NCI-H1694 treated with DMSO at 0.1 percent for 48 hours (cell line): Measurements from ENCODE around the gene IGF1.
"Not testable (repeated sequence)": the region's sequence is repeated elsewhere in the genome, so short reads cannot be mapped to it uniquely, and the experiment has no call there.

Experiments used
- DNase-seq: peaks from one replicate; lab custom pipeline; 2025; lab: John Stamatoyannopoulos, UW

IGF1 gene

DNA sequence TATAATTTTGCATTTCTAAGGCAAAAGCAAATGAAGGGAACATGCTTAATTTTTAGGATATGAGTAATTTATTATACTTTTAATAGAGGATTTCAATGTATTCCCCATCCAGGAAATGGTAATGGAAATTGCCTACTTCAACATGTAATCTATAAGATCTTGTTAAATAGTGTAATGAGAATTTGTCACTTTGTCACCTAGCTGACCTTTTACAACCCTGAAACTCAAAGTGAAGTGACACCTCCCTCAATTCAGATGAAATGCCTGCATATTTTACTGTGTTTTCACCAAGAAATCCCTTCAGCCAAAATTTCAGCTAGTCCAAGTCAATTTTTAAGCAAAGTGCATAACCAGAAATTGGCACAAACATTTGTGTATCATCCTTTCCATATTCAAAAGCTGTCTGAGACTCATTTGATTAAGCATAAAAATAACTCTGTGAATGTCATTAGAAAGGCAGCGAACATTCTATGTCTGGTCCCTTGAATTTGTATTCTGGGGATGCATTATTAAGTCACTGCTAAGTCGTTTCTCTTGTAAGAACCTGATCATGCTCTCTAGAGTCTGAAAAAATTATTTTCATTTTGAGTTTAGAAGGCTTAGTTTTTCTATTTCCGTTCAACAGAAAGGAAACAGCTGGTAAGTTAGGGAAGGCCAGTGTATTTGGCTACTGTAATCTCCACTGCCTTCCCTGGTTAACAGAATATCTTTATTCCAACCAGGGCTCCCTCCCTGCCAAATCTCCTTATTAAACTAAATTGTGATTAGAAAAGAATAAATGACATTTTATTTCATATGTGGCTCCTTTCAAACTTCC lies 100.8 kb downstream of the IGF1 start:
- no peak for DNase-seq

DNA sequence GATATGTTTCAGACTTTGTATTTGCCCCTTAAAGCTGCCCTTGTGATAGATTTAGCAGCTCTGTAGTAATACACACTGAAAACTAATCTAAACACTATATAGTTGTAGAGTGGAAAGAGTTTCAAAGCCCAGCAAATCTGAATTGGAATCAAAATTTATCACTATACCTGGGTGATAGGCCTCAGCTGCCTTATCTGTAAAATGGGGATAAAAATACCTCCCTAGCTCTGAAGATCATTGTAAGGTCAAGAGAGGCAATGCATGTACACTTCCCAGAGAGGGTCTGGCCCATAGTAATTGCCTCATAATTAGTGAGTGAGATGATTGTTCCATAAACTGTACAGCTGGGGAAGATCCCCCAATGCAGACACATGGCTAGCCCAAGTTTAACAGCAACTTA lies 103.6 kb downstream of the IGF1 start:
- DNase-seq, result no peak

DNA sequence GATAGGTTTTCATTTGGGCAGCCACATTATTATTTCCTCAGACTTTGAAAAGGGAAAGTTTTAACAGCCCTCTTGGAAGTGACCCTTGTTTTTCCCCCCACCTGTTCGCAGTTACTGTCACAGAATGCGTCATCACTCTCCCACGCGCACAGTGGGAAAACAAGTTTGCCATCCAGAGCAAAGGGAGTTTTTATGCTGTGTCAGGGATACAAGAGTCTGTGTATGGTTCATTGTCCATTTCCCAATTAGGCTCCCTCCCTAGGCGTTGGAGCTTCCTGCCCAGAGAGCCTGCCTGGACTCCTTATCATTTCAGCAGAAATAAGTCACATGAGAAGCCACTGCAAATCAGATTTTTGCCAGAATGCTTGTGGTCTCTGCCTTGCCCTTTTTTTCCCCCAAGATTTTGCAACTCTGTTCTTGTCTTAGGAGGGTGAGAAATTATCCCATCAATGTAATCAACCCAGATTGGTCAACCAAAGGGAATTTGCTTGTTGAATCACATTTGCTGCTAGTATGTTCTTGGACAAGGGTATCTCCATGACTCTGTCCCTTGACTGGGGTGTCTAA lies 104.1 kb downstream of the IGF1 start:
- no peak for DNase-seq

GRCh38 chr12:102374190-102374589 lies 106.2 kb downstream of the IGF1 start:
- no peak for DNase-seq

DNA sequence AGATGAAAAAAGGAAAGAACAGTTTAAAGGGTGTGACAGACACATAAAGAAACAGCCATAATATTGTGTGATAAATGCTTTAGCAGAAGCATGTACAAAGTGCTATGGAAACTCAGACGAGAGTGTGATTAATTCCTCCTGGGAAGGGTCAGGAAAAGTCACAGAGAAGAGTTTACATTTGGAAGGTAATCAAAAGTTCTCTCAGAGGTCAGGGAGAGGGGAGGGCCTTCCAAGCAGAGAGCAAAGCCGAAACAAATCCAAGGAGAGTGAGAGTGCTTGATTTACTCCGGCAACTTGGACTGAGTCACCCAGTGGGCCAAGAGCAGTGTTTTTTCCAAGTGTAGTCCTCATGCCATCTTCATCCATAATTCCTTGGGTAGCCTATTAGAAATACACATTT lies 108.3 kb downstream of the IGF1 start:
- DNase-seq, result no peak

DNA sequence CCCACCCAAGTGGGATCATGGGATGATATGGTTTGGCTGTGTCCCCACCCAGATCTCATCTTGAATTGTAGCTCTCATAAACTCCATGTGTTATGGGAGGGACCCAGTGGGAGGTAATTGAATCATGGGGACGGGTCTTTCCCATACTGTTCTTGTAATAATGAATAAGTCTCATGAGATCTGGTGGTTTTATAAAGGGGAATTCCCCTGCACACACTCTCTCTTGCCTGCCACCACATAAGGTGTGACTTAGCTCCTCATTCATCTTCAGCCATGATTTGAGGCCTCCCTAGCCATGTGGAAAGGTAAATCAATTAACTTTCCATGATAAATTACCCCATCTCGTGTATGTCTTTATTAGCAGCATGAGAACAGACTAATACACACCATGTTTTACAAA lies 109.2 kb downstream of the IGF1 start:
- DNase-seq, result no peak

DNA sequence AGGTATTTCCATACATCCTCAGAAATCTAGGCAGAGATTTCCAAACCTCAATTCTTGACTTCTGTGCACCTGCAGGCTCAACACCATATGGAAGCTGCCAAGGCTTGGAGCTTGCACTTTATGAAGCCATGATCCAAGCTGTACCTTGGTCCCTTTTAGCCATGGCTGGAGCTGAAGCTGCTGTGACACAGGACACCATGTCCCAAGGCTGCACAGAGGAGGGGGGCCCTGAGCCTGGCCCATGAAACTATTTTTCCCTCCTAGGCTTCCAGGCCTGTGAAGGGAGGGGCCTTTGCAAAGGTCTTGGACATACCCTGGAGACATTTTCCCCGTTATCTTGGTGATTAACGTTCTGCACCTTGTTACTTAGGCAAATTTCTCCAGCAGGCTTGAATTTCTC lies 110.5 kb downstream of the IGF1 start:
- DNase-seq, result no peak

DNA sequence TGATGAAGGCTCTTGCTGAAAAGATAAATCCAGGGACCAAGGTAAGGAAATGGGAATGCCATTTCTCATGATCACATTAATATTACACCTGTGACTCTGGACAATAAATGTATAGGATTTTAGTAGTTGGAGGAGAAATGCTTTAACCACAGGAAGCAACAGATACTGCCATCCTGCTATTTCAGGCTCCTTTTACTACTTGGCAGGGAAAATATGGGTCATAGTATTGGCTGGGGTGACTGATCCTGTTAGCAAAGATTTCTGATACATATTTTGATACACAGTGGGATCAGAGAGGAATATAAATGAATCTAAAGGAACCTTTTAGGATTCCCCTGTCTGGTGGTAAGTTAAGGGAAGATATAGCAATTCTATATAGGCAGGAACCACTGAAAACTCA lies 115.0 kb downstream of the IGF1 start:
- DNase-seq, result no peak

DNA sequence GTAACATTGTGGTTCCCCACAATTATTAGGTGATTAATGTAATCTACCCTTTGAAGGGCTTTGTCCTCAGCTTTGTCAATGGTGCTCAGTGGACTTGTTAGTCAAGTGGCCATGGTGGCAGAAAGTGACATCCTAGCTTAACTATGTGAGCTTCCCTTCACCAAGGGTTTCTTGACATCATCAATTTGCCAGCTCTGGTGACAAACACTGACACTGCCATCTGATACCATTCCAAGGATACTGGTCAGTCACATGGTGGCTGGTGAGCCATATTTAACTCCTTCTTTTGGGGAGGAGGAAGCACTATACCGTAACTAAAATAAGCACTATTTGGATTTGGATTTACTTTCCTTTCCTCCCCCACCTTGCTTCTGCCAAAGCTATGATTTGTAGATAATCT lies 115.7 kb downstream of the IGF1 start:
- no peak for DNase-seq

DNA sequence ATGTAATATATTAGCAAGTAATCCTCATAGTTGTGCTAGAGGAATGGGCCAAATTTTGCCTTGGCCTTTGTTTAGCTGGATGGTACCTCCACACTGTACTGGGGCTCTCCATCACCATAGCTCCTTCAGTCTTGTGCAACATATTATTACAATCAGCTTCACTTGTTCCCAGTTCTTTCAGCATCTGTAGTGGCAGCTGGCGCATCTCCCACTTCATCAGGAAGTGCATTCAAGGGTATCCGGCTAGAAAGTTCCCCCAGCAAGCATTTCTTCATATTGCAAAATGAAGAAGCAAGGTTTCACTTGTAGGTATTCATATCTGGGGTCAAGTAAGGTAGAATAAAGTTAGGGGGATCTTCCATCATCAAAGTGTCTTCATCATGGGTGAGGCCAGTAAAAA lies 123.7 kb downstream of the IGF1 start:
- no peak for DNase-seq

DNA sequence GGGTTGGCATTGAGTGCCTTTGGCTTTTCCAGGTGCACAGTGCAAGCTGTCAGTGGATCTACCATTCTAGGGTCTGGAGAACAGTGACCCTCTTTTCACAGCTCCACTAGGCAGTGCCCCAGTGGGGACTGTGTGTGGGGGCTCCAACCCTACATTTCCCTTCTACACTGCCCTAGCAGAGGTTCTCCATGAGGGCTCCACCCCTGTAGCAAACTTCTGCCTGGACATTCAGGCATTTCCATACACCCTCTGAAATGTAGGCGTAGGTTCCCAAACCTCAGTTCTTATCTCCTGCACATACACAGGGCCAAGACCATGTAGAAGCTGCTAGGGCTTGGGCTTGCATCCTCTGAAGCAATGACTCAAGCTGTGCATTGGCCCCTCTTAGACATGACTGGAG lies 126.1 kb downstream of the IGF1 start:
- not testable (repeated sequence) for DNase-seq

DNA sequence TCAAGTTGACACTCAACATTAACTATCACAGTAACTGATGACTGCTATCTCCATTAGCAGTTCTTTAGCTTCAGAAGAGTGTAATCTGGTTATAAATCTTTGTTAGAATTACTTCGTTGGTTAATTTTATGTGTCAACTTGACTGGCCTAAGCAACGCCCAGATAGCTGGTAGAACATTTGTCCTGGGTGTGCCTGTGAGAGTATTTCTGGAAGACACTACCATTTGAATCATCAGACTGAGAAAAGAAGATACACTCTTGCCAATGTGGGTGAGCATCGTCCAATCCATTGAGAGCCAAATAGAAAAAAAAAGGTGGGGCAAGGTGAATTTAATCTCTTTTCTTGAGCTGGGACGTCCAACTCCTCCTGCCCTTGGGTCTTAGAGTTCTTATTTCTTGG lies 129.0 kb downstream of the IGF1 start:
- DNase-seq, result no peak

DNA sequence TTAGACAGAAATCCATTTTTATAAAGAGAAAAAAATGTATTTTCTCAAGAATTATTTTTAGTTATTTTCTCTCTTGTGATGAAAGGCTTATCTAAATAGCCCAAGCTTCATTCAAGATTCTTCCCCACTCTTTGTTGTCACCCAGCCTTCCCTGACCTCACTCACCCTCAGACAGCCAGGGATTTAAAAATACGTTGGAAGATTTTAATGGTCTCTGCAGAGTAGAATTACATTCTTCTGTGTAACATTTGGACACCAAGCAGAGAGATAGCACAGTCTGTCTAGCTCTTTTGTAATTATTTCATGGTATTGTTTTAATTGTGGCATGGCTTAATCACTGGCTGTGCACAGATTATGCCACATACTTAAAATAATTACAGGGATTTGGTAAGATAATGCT lies 130.3 kb downstream of the IGF1 start:
- DNase-seq, result no peak

GRCh38 chr12:102349079-102349478 lies 131.3 kb downstream of the IGF1 start:
- DNase-seq, result no peak

- DNase-seq, result no peak
Observed at GRCh38 chr12:102347811-102348210, 132.6 kb downstream of the IGF1 start.
